Erythroblast (primary cell): ENCODE results near the gene STMP1.
A peak's percentile ranks its signal among the peaks of the same experiment; 100 is the strongest.
"Not testable (repeated sequence)": the region's sequence is repeated elsewhere in the genome, so short reads cannot be mapped to it uniquely, and the experiment has no call there.

ENCODE experiments used
- DNase-seq, 2 experiments: peaks; one replicate each; lab custom pipeline; 2025; lab: John Stamatoyannopoulos, UW
- GATA1 ChIP-seq: IDR thresholded peaks from 2 replicates; pipeline ENCODE4 v1.6.1; 2011; ENCODE audit warnings: low read depth, mild to moderate bottlenecking, control low read depth, low read length, moderate library complexity
- POLR2A ChIP-seq: IDR thresholded peaks from 2 replicates; pipeline ENCODE4 v1.6.1; 2011; ENCODE audit warnings: mild to moderate bottlenecking, low read length

Gene STMP1

DNA sequence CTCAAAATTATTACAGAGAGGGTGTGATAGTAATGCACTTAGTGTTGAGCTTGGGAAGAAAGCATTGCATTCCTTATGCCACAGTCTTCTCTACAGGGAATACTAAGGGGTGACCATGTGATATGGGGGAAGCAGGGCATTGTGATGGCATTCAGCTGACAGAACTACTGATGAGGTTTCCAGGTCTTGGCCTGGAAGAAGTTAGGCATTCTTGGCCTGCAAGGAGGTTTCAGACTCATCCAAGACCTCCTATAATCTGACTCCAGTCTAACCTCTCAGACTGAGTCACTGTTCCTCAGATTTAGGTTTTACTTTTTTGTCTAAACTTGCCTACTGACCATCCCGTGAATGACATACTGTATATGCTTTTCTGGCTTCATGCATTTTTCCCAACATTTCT lies 7.9 kb downstream of the STMP1 start:
- TF ChIP-seq GATA1 = no peak
- peak in 1 of 2 experiments; percentile 19 for DNase-seq

DNA sequence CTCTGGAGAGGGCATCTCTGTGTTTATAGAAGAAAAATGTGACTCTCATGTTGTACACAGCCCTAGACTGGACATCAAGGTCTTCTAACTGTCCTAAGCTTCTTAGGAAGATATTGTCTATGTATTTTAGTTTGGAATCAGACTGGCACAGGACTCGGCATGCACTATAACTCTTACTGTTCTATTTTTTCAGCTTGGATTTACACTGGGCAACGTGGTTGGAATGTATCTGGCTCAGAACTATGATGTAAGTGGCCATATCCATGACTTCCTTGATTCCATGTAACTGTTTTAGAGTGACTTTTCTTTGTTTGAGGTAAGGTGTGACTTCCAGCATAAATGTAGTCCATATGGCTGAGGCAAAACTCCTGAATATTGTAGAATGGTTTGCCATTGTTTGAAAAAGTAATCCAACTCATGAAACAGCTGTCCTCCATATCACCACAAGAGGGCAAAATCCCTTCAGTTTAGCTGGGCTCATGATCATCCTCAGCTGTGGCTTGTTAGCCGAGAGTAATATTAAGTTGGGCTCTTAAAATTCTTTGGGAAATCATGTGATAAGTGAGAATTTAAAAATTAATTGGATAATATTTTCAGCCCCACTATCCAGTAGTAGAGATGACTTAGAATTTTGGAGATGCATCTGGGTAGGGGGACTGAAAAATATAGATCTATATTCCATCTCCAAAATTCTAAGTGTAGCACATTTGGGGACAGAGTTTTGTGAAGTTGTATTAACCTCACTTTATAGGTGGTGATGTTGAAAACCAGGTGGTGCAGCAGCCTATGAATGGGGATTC lies 10.4 kb downstream of the STMP1 start:
- TF ChIP-seq GATA1 = no peak
- no peak for TF ChIP-seq POLR2A
- peak; percentile 67 to 81 for DNase-seq

DNA sequence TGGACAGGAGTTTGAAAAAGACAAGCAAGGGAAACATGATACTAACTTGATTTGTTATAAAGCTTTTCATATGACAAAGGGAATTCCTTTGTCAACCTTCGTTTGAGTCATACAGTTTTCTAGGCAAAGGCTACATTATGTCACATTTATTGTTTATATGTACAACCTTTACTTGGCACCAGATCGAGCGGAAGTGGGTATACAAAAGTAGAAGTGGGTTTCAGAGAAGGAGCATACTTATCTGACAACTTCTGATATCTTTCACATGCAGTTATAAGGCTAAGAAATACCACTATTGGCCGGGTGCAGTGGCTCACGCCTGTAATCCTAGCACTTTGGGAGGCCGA lies 11.0 kb downstream of the STMP1 start:
- DNase-seq = peak in 1 of 2 experiments; percentile 37
- TF ChIP-seq GATA1 (no peak), POLR2A (no peak)

DNA sequence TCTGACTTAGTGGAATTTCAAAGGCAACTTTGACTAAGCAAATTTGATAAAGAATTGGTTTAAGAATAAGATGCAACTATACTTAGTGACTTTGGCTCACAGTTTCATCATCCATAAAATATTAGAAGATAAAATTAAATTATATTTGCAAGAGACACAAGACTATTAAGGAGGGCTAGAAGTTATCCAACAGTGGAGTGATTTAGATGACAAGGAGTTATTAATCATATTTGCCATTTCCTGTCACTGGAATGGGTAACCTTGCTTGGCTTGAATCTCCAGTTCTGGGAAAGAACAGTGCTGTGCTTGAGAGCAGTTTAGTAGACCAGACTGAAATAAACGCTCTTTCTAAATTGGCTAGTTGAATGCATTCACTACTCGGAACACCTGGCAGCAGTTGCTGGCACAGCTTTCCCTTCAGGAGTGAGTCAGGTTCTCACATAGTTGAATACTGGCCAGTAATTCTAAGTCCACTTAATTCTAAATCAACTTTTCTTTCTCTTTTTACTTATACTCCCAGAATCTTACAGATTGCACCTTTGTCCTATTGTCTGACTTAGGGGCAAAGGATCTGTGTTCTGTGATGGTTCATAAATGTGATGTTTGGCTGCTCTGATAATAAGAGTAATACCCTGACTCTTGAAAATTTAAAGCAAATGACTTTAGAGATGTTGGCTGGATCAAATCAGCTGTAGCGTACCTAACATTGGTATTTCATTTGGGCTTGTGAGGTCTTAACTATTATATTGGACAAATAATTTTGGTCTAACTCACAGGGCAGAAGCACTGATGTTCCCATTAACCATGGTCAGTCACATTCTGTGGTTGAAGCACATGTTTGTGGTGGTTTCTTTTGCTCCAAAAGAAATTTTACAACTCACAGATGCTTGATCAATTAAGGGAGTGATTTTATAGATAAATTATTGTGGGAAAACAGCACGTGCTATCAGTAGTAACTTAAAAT lies 16.6 kb downstream of the STMP1 start:
- TF ChIP-seq POLR2A = no peak
- TF ChIP-seq GATA1 = no peak
- DNase-seq = no peak

DNA sequence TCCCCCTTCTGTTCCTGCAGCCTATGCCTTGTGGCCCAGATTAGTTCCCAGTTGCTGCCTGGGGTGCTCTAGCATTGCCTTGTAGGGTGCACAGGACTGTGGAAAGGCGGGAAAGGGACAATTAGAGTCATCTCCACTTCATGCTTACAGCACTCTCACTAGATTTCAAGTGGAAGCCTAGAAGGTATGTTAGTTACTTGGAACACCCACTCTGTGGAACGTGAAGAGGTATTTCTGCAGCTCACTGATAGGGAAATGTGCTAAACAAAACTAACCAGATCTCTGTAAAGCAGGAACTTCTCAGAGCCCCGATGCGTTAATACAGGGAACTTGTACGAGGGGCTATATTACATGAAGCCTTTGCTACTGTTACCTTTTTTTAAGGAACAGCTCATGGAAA lies 19.4 kb downstream of the STMP1 start:
- no peak for TF ChIP-seq GATA1
- TF ChIP-seq POLR2A = no peak
- DNase-seq = peak in 1 of 2 experiments; percentile 19

DNA sequence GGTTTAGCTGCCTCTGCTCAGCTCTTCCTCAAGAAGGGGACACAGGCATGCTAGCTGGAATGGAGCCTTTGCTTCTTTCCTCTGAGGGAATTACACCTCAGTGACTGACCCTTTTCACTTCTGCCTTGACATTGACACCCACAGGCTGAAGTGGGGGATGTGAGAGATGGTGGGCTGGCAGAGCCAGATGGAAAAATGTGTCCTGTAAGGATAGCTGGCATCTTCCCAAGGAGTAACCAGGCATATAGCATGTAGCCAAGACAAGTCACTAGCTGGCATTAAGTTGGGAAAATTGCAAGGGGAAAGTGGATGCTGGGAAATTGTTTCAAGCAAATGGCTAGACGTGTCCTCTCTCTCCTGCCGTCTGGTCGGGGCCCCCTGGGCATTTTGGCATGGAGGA lies 19.9 kb downstream of the STMP1 start:
- TF ChIP-seq POLR2A (no peak), GATA1 (no peak)
- DNase-seq = no peak

DNA sequence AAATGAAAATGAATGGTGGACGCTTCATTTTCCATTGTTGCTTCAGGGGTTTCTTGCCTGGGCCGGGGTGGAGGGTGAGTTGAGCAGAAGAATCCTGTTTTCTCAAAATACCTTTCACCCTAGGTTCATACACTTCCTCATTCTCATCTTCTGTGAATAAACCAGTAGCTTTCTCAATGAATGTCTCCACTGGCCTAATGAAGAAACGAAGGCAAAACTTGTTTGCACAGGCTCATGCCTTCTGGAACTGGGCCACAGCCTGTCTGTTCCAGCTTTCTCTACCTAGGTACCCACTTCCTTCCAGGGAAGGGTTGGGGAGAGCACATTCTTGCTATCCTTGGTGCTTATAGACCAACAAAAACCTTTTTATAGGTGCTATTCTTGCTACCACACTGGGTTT lies 21.3 kb downstream of the STMP1 start:
- no peak for DNase-seq
- TF ChIP-seq POLR2A = no peak
- no peak for TF ChIP-seq GATA1

DNA sequence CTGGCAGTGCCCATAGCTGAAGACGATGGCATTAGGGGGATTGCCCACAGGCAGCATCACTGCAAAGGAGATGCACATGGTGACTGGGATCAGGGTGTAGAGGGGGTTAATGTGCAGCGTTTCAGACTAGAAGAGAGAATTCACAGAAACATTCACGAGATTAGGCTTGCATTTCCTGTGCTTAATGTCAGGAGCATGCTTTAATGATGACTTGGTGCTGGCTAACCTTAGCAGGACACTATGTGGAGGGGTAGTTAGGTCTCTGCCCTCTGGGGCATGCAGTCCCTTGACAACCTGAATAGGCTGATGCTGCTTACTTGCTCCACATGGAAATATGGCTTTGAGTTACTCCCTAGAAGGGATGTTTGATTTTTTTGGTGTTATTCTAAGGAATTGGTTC lies 21.8 kb downstream of the STMP1 start:
- no peak for TF ChIP-seq POLR2A
- TF ChIP-seq GATA1 = no peak
- no peak for DNase-seq

DNA sequence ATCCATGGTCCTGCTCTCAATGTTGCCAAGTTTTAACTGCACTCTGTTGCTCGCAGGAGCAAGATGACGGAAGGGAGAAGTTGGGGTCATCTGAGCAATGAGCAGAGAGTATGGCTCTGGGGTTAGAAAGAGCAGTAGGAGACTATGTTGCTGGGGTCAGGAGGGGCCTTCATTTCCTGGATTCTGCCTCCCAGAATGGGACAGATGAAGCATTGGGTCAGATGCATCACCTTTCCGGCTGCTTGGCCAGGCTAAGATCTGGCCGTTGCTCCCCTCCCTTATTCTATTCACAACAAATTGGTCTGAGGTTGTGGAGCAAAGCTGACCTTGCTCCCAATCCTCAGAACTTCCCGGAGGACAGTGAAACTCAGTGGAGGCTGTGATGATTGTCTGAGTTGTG lies 22.4 kb downstream of the STMP1 start:
- no peak for TF ChIP-seq GATA1
- TF ChIP-seq POLR2A = no peak
- no peak for DNase-seq

DNA sequence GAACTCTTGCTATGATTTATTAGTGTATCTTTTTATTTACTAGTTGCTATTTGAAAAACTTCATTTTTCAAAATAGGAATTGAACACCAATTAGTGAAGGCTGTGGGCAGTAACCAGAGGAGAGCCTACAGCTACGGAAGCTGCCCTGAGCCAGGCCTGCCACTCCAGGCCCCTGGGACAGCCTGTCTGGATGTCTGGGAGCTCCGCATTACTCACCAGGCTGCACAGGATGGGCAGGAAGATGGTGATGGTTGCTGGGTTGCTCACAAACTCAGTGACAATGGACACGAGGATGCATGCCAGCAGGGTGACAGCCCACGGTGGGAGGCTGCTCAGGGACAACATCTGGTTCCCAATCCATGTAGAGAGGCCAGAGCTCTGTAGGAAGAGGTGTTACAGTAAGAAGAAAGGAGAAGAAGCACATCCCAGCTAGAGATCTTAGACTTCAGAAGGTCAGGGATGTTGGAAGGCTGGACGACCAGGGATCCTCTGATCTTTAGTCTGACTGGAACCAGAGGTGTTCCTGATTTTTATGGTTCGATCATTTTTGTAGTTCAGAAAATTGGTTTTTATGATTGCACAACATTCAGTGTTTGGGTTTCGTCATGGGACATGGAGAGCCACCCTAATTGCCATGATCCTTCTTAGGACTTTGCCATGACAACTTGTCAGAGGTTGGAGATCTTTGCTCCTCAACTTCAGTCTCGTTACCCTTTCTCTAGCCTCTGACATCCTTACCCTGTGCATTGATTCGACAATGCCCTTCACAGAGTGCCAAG lies 23.2 kb downstream of the STMP1 start:
- DNase-seq = no peak
- TF ChIP-seq GATA1 (no peak), POLR2A (no peak)

DNA sequence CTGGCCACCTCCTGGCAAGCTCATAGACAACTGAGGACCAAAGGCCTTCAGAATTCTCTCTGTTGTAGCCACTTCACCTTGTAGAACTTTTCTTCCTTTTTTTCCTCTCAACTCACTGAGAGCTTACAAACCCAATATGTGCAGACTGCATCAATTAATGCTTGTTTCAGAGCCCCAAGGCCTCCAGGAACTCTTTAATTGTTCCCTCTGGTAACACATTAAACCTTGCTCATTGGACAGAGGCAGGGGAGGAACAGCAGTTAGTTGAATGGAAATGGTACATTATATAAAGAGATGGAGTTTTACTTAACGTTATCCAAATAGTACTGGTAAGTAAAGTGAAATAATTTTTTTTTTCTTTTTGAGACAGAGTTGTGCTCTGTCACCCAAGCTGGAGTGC lies 25.2 kb downstream of the STMP1 start:
- DNase-seq = no peak
- TF ChIP-seq POLR2A (no peak), GATA1 (no peak)

DNA sequence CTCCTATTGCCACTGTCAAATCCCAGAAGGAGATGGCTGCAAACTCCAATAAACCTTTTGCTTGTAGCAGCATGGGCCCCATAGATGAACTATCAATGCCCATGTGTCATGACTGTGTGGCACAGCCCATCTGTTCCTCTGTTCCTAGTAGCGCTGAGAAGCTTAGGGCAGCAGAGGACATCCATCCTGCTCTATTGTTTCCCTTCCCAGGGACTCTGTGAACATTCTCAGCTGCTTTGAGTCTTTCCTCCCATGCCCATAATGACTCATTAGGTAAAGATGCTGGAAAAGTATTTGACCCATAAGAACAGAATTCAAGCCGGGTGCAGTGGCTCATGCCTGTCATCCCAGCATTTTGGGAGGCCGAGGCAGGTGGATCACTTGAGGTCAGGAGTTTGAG lies 28.3 kb downstream of the STMP1 start:
- DNase-seq = no peak
- TF ChIP-seq POLR2A = no peak
- no peak for TF ChIP-seq GATA1

DNA sequence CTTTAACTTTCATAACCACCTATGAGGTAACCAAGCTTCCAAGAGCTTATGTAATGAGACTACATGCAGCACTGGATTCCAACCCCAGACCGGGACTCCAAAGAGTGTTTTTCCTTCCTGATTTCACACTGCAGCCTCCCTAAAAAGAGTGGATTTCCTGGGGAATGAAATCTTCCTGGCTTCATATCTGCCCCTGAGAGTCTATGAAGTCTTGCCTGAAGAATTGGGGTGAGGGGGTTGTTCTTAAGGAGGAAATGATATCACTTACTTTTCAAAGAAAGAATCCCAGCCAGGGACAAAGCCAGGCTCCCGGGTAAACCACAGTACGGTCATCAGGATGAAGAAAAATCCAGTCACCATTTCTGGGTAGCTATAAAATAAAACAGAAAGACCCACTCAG lies 29.7 kb downstream of the STMP1 start:
- DNase-seq = no peak
- TF ChIP-seq GATA1 = no peak
- no peak for TF ChIP-seq POLR2A

DNA sequence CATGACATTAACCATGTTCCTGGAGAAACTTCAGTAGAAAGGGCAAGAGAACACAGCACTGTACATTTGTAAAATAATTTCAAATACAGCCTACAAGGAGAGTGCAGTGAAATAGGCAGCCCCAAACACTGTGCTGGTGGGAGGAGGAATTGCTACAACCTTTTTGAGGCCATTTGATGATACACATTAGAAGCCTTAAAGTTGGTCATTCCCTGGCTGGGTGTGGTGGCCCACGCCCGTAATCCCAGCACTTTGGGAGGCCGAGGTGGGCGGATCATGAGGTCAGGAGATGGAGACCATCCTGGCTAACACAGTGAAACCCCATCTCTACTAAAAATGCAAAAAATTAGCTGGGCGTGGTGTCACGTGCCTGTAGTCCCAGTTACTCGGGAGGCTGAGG lies 30.3 kb downstream of the STMP1 start:
- not testable (repeated sequence) for DNase-seq
